ENCODE data around the gene CABLES1. TPM values are rescaled to one million over a fixed set of nuclear protein-coding genes. Genes with fewer than 3 reads are reported as not detected.
"Not testable (repeated sequence)": the region's sequence is repeated elsewhere in the genome, so short reads cannot be mapped to it uniquely, and the experiment has no call there.

CABLES1 gene
- total RNA-seq, 1 donor from 2014 or later: 69.3 TPM

DNA sequence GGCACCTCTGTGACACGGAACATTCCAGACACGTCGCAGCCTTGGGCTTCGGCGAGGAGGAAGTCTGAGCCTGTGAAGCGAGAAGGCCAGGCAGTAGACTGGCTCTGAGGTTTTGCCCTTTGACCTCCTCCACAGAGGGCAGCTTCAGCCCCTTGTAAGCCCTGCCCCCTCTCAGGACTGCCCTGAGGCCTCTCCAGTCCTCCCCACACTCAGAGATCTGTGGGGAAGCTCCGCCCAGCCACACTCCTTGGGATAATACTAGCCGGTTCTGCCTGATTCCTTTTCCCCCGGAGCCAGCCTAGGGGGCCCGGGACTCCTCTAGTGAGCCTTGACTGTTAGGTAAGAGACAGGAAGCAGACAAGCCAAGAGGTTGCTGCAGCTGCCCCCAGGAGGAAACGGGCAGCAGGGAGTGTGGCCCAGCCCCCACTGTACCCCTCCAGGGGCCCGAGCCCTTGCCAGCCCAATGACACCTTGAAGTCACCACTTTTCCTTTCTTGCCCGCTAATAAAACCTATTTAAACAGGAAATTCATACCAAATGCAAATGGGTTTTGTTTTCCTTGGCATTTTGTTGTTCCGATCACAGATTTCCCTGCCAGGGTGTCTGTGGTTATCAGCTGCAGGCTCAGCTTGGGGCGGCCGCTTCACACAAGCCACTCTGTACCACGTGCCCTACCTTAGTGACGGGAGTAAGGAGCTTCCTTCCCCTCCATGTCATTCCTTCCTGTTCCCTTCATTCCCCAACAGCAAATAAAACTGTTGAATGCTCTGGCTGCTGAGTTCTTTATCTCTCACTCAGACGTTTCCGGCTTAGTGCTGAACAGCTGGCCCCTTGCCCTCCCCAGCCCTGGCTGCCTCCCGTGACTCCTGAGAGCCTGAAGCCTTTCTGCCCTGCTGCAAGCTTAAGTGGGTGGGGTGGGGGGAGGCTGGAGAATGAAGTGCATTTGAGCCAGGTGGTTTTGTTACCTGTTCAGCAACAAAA, 124.7 kb downstream of the CABLES1 start:
- DNase-seq (ENCODE audit: extremely low read depth, low read depth, low spot score): peak; percentile 96

DNA sequence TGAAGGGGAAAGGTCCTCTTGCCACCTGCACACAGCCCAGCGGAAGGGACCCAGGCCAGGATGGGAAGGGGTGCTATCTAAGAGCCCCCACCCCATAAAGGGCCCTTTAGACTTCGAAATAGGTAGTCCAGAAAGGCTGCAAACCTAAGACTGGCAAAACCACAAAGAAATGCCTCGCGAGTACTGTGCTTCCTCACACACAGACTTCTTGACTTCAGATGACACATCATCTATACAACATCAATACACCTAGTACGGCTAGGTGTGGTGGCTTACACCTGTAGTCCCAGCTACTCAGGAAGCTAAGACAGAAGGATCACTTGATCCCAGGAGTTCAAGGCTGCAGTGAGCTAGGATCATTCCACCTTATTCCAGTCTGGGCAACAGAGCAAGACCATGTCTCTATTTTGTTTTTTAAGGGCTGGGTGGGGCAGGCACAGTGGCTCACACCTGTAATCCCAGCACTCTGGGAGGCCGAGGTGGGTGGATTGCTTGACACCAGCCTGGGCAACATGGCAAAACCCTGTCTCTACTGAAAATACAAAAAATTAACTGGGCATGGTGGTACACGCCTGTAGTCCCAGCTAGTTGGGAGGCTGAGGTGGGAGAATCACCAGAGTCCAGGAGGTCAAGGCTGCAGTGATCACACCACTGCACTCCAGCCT, 125.8 kb downstream of the CABLES1 start:
- DNase-seq (ENCODE audit: extremely low read depth, low read depth, low spot score): no peak

DNA sequence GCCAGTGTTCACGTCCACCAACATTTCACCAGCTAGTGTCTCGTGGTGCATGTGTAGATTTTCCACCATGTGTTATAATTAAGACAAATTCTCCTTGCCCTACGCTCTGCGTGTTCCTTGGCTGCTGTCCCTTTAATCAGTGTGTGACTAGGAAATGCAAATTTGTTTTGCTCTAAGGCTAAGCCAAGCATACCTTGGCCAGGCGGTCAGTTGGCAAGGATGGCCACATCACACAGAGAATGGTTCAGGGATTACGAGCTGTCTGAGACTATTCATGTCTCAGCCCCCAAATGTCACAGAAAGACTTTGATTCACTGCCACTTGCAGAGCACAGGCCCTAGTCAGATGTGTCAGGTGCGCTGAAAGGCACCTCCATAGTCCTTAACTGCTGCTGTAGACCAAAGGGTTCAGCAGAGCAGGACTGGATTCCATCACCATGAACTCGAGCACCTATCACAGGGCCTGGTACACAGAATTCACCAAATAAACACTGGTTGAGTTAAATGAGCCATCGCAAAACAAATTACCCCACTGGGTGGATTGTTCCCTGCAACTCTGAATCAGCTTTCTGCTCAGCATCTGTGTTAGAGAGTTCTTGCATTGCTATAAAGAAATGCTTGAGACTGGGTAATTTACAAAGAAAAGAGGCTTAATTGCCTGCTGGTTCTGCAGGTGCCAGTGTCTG, 128.4 kb downstream of the CABLES1 start:
- DNase-seq (ENCODE audit: extremely low read depth, low read depth, low spot score): no peak

DNA sequence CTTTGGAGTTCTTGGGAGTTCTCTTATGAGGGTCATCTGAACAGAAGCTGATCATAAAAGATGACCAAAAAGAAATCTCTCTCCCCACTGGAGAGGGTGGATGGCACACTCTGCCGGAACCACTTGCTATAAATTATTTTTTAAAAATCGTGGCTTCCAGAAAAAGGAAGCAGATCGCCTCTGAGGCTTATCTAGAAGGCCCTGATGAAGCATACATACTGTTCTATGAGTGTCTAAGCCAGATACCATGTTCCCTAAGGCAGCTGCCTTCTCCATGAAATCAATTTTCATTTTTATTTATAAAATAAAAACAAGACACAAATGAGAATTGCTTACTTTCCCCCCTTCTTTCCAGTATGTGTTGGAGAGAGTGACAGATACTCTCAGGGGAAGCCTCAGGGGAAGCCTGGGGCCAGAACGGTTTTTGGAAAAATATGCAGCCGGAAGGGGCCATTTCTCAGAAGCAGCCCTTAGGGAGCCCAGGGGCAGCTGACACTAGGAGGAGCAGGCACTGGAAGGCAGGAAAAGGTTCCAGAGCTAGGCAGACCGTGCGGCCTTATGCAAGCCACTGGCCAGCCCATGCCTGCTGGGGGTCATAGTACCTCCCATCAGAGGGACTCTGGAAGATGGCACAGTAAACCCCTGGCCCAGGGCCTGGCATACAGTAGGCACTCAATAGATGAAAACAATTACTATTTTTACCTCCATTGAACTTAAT, 130.6 kb downstream of the CABLES1 start:
- DNase-seq (ENCODE audit: extremely low read depth, low read depth, low spot score): no peak

DNA sequence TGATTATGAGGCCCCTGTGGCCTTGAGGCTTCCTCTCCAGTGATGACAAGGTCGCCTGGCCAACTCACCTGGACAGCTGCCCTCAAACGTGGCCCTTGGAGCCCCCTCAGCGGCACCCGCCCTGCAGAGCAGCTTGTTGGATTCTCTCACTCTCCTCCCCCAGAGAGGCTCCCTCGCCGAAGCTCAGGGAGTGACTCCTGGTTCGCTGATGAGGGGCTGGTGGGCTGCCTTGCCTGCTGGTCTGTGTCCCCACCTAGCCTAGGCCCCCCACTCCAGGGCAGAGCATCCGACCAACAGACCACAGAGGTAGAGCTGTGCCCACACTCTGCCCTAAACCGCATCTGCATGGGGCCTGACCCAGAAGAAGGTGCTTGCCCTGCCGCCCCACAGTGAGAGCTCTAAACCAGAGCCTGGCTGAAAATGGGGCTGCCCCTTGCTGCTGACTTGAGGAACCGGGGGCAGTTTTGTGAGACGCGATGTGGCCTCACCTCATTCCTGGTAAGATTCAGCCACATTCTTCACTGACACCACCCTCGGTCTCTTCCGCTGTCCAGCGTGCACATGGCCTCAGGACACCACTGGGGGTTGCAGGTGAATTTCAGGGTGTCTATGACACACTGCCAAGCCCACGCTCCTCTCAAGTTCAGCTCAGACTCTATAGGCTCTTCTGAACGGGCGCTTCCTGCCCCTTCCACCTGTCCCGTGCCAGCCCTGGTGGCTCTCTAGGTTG, 131.6 kb downstream of the CABLES1 start:
- DNase-seq (ENCODE audit: extremely low read depth, low read depth, low spot score): no peak

DNA sequence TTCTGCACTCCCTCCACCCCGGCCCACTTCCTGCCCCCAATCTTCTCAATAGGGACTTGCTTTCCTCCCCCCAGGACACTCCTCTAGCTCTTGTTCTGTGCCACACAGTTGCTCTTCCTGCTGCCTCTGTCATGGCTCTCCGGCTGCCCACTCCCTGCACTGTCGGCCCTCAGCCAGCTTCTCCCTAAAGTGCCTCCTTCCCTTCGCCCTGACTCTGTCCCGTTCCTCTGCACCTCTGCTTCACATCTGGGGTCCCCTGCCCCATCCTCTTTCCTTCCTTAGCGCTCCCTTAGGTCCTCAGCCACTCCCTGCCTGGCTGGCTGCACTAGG, 132.1 kb downstream of the CABLES1 start:
- DNase-seq (ENCODE audit: extremely low read depth, low read depth, low spot score): no peak

DNA sequence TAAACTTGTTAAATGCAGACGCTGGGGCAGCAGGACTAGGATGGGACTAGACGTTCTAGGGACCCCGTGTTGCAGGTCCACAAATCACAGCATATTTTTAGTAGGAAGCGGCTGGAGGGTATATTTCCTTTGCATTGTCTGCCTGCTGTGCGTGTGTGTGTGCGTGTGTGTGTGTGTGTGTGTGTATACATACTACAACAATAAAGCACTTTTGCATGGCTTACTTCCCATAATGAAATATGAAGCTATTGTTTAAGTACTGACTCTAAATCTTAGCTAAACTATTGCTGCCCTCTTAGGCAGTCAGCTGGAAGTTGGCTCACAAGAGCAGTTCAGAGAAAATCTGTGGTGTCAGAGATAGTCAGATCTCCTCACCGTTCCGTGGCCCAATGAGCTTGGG, 133.4 kb downstream of the CABLES1 start:
- DNase-seq (ENCODE audit: extremely low read depth, low read depth, low spot score): no peak

DNA sequence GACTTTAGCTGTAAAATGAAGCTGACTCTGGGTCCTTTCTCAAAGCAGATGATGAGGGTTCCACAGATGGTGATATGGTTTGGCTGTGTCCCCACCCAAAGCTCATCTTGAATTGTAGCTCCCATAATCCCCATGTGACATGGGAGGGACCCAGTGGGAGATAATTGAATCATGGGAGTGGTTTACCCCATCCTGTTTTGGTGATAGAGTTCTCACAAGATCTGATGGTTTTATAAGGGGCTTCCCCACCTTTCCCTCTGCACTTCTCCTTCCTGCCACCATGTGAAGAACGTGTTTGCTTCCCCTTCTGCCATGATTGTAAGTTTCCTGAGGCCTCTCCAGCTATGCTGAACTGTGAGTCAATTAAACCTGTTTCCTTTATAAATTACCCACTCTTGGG, 133.8 kb downstream of the CABLES1 start:
- DNase-seq (ENCODE audit: extremely low read depth, low read depth, low spot score): not testable (repeated sequence)

DNA sequence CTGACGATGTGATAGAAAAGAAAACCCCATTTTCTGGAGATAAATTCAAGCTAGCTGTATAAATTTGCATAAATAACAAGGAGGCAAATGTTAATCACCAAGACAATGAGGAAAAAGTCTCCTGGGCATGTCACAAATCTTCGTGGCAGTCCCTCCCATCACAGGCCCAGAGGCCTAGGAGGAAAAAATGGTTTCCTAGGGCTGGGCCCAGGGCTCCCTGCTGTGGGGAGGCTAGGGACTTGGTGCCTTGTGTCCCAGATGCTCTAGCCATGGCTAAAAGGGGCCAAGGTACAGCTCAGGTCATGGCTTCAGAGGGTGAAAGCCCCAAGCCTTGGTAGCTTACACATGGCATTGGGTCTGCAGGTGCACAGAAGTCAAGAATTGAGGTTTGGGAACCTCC, 134.6 kb downstream of the CABLES1 start:
- DNase-seq (ENCODE audit: extremely low read depth, low read depth, low spot score): no peak

DNA sequence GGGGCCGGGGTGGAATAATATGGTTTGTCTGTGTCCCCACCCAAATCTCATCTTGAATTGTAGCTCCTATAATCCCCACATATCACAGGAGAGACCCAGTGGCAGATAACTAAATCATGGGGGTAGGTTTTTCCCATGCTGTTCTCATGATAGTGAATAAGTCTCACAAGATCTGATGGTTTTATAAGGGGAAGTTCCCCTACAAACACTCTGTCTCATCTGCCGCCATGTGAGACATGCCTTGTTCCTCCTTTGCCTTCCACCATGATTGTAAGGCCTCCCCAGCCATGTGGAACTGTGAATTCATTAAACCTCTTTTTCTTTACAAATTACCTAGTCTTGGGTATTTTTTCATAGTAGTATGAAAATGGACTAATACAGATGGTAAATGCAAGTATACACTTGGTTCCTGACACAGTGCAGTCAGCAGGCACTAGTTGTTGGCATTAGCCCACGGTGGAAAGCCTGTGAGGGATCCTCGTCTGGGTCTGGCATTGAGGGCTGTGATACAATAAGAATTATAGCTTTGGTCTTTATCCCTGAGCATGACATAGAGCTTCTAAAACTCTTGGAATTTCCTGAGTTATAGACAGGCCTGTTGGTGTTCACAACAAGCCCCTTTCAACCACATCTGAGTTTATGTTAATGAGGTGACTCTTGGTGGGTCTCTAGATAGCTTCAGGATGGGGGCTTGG, 135.8 kb downstream of the CABLES1 start:
- DNase-seq (ENCODE audit: extremely low read depth, low read depth, low spot score): no peak

DNA sequence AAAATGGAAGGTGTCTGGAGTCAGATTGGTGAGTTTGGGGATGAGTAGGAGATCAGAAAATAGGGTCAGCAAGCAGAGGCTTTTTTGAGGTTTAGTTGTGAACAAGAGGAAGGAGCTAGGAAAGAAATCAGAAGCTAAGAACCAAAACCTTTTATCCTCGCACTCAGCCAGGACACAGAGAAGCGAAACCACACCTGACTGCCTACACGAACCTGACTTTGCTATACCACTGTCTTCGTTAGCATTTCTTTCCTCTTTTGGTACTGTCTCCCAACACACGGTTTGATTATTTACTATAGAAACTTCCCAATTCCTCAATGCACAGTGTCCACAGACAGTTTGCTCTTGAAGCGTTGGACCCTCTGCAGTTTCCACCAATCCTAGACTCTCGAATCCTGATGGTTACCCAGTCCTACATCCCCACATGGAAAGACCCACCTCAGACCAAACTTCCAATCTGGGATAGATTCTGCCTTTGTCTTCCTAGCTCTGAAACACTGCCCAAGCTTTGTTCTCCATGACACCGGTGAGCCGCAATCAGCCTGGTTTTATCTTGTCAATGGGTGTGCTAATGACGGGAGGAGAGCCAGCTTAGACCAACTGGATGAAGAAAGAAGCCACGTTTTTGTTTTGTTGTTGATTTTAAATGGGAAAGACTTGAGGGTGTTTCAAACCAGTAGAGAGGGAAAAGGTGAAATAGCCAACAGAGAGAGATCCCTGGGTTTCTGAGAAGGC, 137.4 kb downstream of the CABLES1 start:
- DNase-seq (ENCODE audit: extremely low read depth, low read depth, low spot score): no peak

DNA sequence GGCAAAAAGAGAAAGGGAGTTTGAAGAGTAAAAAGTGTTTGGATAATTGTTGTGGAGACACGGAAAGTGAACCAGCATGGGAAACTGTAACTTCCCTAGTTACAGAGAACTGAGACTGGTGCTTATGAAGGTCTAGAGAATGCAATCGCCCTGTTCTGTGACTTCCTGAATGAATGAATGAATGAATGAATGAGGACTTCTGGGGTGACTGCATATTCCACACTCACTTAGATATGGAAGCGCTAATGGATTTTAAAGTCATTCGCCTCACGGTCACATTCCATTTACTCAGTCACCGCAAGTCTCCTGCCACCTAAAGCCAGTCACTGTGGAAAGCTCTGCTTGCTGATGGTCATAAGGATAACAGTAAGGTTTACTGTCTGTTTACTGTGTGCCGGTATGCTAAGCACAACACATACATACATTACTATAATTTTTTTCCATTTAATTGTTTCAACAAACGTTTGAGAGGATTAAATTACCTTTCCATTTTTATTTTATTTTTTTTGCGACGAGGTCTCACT, 138.2 kb downstream of the CABLES1 start:
- DNase-seq (ENCODE audit: extremely low read depth, low read depth, low spot score): no peak

DNA sequence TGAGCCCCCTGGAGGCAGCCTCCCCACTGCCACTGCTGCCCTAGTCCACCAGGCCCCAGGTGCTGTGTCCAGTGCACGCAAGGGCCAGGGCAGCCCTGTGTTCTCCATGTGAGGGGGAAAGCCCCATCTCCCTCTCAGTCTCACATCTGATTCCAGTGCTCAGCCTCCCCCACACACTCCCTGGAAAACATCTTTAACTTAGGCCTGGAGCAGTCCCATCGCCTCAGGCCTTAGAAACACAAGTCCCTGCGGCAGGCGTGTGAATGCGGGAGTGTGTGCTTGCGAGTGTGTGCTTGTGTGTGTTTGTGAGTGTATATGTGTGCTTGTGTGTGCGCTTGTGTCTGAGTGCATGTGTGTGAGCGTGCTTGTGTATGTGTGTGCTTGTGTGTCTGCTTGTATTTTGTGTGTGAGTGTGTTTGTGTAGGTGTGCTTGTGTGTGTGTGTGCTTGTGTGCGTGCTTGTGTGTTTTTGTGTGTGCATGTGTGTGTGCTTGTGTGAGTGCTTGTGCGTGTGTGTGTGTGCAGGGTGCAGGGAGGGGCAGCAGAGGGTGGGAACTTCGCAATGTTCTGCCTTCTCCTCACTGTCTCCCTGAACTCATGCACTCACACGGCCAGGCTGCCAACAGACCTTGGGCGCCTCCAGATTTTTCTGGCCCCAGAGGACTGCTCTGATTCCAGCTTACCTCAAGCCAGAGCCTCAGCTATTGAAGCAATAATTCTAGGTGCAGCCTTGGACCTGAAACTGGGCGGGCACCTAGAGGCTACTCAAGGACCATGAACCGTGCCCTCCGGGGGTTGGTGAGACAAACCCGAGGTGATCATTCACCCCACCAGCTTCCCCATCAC, 139.6 kb downstream of the CABLES1 start:
- no peak for DNase-seq (ENCODE audit: extremely low read depth, low read depth, low spot score)

DNA sequence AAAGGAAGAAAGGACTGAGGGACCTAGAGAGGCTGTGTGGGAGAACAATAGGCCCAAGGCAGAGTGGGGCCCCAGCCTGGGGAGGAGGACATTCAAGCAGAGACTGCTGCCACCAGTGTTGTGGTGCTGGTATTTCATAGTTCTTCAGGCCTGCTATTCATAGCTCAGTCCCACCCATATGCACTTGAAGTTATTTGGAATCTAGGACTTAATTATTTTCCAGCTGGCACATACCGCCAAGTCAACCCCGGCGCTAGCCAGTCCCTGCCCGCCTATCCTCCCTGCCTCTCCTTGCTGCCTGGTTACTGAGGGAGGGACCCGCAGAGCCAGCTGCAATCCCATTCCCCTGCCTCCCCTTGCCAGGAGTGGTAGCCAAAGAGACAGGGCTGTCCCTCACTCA, 141.2 kb downstream of the CABLES1 start:
- no peak for DNase-seq (ENCODE audit: extremely low read depth, low read depth, low spot score)

DNA sequence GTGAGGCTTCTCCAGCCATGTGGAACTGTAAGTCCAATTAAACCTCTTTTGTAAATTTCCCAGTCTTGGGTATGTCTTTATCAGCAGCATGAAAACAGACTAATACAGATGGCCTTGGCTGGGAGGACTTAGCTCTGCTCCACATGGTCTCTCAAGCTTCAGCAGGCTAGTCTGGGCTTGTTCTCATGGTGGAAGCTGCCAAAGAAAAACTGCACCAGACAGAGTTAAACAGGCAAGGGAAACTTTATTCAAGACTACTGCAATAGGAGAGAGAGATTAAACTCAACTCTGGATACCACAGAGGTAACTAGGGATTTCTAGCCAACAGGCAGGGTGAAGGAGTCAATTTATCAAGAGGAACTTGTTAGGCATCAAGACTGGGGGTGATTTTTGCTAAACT, 142.1 kb downstream of the CABLES1 start:
- no peak for DNase-seq (ENCODE audit: extremely low read depth, low read depth, low spot score)

DNA sequence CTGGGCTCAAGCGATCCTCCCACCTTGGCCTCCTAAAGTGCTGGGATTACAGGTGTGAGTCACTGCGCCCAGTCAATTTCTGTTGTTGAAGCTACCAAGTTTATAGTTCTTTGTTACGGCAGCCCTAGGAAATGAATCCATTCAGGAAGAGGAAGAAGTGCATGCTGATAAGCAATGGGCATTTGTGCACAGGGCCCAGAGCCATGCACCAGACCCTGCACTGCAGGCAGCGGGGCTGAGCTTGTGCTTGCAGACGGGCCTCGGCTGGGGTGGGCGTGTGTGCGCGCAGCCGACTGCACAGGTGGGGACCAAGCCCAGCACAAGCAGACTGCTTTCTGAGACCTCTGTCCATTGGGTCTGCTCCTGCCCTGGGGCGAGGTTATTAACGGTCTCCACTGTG, 144.6 kb downstream of the CABLES1 start:
- DNase-seq (ENCODE audit: extremely low read depth, low read depth, low spot score): peak; percentile 50

DNA sequence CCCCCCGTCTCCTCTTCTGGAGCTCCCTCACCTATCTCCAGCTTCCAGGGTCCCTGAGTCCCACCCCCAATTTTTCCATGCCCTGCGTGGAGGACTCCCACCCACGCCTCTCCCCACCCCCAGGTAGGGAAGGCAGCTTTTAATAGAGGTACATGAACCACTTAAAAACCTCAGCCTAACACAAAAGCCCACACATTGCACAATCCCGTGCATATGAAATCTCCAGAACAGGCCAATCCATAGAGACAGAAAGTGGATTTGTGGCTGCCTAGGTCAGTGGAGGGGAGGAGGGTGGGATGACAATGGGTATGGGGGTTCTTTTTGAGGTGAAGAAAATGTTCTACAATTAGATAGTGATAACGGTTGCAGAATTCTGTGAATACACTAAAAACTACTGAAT, 145.6 kb downstream of the CABLES1 start:
- DNase-seq (ENCODE audit: extremely low read depth, low read depth, low spot score): no peak

Data from glomerular endothelial cell (primary cell).